Bronchial epithelial cell (primary cell): ENCODE measurements around the gene MT3. TPM values are rescaled to one million over a fixed set of nuclear protein-coding genes. Genes with fewer than 3 reads are reported as not detected.
"Not testable (repeated sequence)": the region's sequence is repeated elsewhere in the genome, so short reads cannot be mapped to it uniquely, and the experiment has no call there.

Source experiments
- DNase-seq: peaks from one replicate; pipeline ENCODE4 v3.0.0-alpha.2; 2010; ENCODE audit warnings: low read depth
- FAIRE-seq: peaks from 2 replicates; lab custom pipeline; 2011; peaks lifted over from hg19 to GRCh38; lab: Jason Lieb, UNC
- H3K27me3 ChIP-seq: 2 replicates; pipeline ENCODE4 v1.5.1; 2011; ENCODE audit warnings: low read length; ENCODE audit not compliant: control insufficient read depth, insufficient read depth
- H3K36me3 ChIP-seq: 2 replicates; pipeline ENCODE4 v1.5.1; 2011; ENCODE audit warnings: low read length; ENCODE audit not compliant: control insufficient read depth, insufficient read depth
- H3K4me3 ChIP-seq: 2 replicates; pipeline ENCODE4 v1.5.1; 2011; ENCODE audit warnings: mild to moderate bottlenecking, low read depth, low read length, control low read depth
- CTCF ChIP-seq: IDR thresholded peaks from 2 replicates; pipeline ENCODE4 v1.5.1; 2011; ENCODE audit warnings: mild to moderate bottlenecking, moderate library complexity, low read length, control low read depth, inconsistent platforms; ENCODE audit not compliant: insufficient read depth, severe bottlenecking
- total RNA-seq: library from RNA; depleted of rRNA; stranded (reverse); fragments of >200 nt; gene quantifications from 2 replicates; pipeline ENCODE4 v1.2.1, GENCODE V29; 2014

Gene MT3
- total RNA-seq, 1 donor from 2014 or later = not detected

GRCh38 chr16:56574625-56575024 lies 14.7 kb upstream of the MT3 start:
- no peaks in the 10 kb centered on the region for H3K36me3 ChIP-seq
- H3K27me3 ChIP-seq = no peaks in the 10 kb centered on the region
- no peak for TF ChIP-seq CTCF
- DNase-seq (no peak), FAIRE-seq (no peak)
- H3K4me3 ChIP-seq = no peak overlapping the region

- peak; percentile 98 for TF ChIP-seq CTCF
- FAIRE-seq = peak; percentile 83
- H3K27me3 ChIP-seq = no peaks in the 10 kb centered on the region
- peak; percentile 96 for DNase-seq
- H3K4me3 ChIP-seq = no peak overlapping the region
- no peaks in the 10 kb centered on the region for H3K36me3 ChIP-seq
Measured at GRCh38 chr16:56576585-56577299, 12.6 kb upstream of the MT3 start.

- no peak for DNase-seq
- no peaks in the 10 kb centered on the region for H3K36me3 ChIP-seq
- H3K4me3 ChIP-seq = no peak overlapping the region
- no peaks in the 10 kb centered on the region for H3K27me3 ChIP-seq
- no peak for FAIRE-seq
- no peak for TF ChIP-seq CTCF
Measured at GRCh38 chr16:56577300-56577625, 12.1 kb upstream of the MT3 start.

GRCh38 chr16:56580391-56581048 lies 8.8 kb upstream of the MT3 start:
- TF ChIP-seq CTCF = no peak
- Histone ChIP-seq H3K36me3 (no peaks in the 10 kb centered on the region), H3K4me3 (no peak overlapping the region), H3K27me3 (no peaks in the 10 kb centered on the region)
- DNase-seq (no peak), FAIRE-seq (no peak)

GRCh38 chr16:56582911-56583310 lies 6.4 kb upstream of the MT3 start:
- not testable (repeated sequence) for H3K36me3 ChIP-seq, H3K4me3 ChIP-seq, FAIRE-seq, DNase-seq, H3K27me3 ChIP-seq

- Histone ChIP-seq H3K36me3 (no peaks in the 10 kb centered on the region), H3K4me3 (no peak overlapping the region), H3K27me3 (peaks cover 5% of the 10 kb centered on the region)
- FAIRE-seq (no peak), DNase-seq (no peak)
- TF ChIP-seq CTCF = no peak
Measured at GRCh38 chr16:56583351-56584168, 5.8 kb upstream of the MT3 start.
